ENCODE results near the gene NEGR1. TPM values are rescaled to one million over a fixed set of nuclear protein-coding genes. Genes with fewer than 3 reads are reported as not detected.

Gene NEGR1
- polyA plus RNA-seq, 4 donors, result 0.27 to 5.4 (median 1.7) TPM; not detected in 1

DNA sequence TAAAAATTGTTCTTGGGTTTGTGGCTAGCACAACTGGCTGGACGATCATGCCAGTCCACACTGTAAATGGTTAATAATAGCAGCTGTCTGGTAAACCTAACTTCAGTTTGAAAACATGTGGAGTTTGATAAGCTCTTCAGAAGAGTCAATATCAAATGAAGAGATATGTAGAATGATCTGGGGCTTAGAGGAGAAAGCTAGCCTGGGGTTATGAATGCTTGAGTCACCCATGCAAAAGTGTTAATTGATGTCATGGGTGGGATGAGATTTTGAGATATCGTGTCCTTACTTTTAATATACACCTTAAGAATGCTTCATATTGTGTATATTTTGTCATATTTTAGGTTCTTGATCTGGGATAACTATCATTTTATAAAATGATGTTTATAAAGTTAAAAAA is 646.8 kb downstream of the NEGR1 start:
- no peak for DNase-seq
- no peaks in the 10 kb centered on the region for H3K36me3 ChIP-seq (ENCODE audit: control insufficient read depth in 3 of 3, insufficient read depth in 2 of 3, low read depth in 1 of 3, low read length in 3 of 3)
- no peak overlapping the region for H3K27ac ChIP-seq (ENCODE audit: low read depth in 1 of 3, low read length in 2 of 3)
- H3K9me3 ChIP-seq (ENCODE audit: control insufficient read depth in 2 of 2, insufficient read depth in 1 of 2, low read depth in 1 of 2, low read length in 1 of 2), result no peaks in the 10 kb centered on the region
- H3K4me1 ChIP-seq (ENCODE audit: control insufficient read depth in 3 of 3, insufficient read depth in 2 of 3, low read depth in 1 of 3, low read length in 2 of 3), result no peaks in the 10 kb centered on the region
- 84 to 89% (median 85%) methylated on average over 2 of the region's 2 CpGs for WGBS, 3 donors
- no peaks in the 10 kb centered on the region for H3K27me3 ChIP-seq (ENCODE audit: control insufficient read depth in 3 of 3, insufficient read depth in 3 of 3, low read length in 3 of 3)
- no peak for FAIRE-seq
- H3K4me3 ChIP-seq (ENCODE audit: low read depth in 1 of 3, low read length in 3 of 3), result no peak overlapping the region

DNA sequence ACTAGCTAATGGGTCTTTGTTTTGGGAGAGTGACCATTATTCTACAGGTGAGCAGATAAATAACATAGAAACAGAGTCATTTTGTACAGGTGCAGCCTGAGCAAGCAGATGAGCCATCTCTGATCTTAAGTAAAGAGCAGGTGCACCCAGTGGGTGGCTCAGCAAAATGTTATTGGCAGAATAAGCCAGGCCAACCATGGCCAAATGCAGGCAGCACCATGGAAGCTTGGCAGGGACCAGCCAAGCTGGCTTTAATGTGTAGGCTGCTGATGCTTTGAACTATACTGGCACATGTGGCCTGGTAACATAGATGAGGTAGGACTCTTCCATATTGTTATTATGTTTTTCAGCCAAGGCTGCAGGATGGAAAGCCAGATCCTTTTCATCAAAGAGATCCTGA is 648.2 kb downstream of the NEGR1 start:
- Histone ChIP-seq H3K4me1 (ENCODE audit: control insufficient read depth in 3 of 3, insufficient read depth in 2 of 3, low read depth in 1 of 3, low read length in 2 of 3) (no peaks in the 10 kb centered on the region), H3K4me3 (ENCODE audit: low read depth in 1 of 3, low read length in 3 of 3) (no peak overlapping the region), H3K9me3 (ENCODE audit: control insufficient read depth in 2 of 2, insufficient read depth in 1 of 2, low read depth in 1 of 2, low read length in 1 of 2) (no peaks in the 10 kb centered on the region), H3K36me3 (ENCODE audit: control insufficient read depth in 3 of 3, insufficient read depth in 2 of 3, low read depth in 1 of 3, low read length in 3 of 3) (no peaks in the 10 kb centered on the region), H3K27ac (ENCODE audit: low read depth in 1 of 3, low read length in 2 of 3) (no peak overlapping the region), H3K27me3 (ENCODE audit: control insufficient read depth in 3 of 3, insufficient read depth in 3 of 3, low read length in 3 of 3) (no peaks in the 10 kb centered on the region)
- DNase-seq (no peak), FAIRE-seq (no peak)

DNA sequence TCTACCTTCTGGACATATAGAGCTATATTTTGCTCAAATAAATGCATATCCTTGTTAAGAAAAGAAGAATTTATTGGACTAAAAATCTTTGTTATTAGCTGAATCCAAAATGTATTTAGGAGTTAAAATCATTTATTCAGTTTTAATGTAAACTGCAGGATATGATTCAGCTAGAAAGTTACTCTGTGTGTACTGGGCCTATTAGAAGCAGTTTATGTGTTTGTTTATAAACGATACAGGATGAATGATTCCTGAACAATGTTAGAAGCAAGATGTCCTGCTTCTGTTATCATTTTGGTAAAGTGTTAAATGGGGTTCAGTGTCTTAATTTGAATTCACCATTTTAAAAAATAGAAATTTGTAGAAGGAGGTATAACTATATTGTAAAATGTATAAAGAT is 652.3 kb downstream of the NEGR1 start:
- DNase-seq (no peak), FAIRE-seq (no peak)
- Histone ChIP-seq H3K27ac (ENCODE audit: low read depth in 1 of 3, low read length in 2 of 3) (no peak overlapping the region), H3K4me1 (ENCODE audit: control insufficient read depth in 3 of 3, insufficient read depth in 2 of 3, low read depth in 1 of 3, low read length in 2 of 3) (no peaks in the 10 kb centered on the region), H3K4me3 (ENCODE audit: low read depth in 1 of 3, low read length in 3 of 3) (no peak overlapping the region), H3K27me3 (ENCODE audit: control insufficient read depth in 3 of 3, insufficient read depth in 3 of 3, low read length in 3 of 3) (no peaks in the 10 kb centered on the region), H3K9me3 (ENCODE audit: control insufficient read depth in 2 of 2, insufficient read depth in 1 of 2, low read depth in 1 of 2, low read length in 1 of 2) (no peaks in the 10 kb centered on the region), H3K36me3 (ENCODE audit: control insufficient read depth in 3 of 3, insufficient read depth in 2 of 3, low read depth in 1 of 3, low read length in 3 of 3) (no peaks in the 10 kb centered on the region)
- 67 to 88% (median 82%) methylated on average over 1 of the region's 1 CpG for WGBS, 3 donors

DNA sequence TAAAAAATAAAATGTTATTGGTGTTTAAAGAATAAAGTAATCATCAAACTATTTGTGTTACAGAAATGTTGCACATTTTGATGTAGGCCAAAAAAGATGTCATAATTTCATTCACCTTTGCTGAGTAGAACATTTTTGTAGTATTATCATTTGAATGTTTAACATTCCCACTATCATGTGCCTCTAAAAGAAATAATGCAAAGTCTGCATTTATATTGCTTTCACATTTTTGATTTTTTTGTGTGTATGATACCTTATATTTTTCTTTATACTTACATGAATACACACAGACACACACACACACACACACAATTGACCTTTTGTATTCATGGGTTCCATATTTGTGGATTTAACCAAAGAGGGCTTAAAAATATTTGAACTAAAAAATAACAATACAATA is 657.3 kb downstream of the NEGR1 start:
- Histone ChIP-seq H3K4me1 (ENCODE audit: control insufficient read depth in 3 of 3, insufficient read depth in 2 of 3, low read depth in 1 of 3, low read length in 2 of 3) (no peaks in the 10 kb centered on the region), H3K27me3 (ENCODE audit: control insufficient read depth in 3 of 3, insufficient read depth in 3 of 3, low read length in 3 of 3) (no peaks in the 10 kb centered on the region), H3K4me3 (ENCODE audit: low read depth in 1 of 3, low read length in 3 of 3) (no peak overlapping the region), H3K36me3 (ENCODE audit: control insufficient read depth in 3 of 3, insufficient read depth in 2 of 3, low read depth in 1 of 3, low read length in 3 of 3) (no peaks in the 10 kb centered on the region), H3K27ac (ENCODE audit: low read depth in 1 of 3, low read length in 2 of 3) (no peak overlapping the region), H3K9me3 (ENCODE audit: control insufficient read depth in 2 of 2, insufficient read depth in 1 of 2, low read depth in 1 of 2, low read length in 1 of 2) (no peaks in the 10 kb centered on the region)
- FAIRE-seq (no peak), DNase-seq (no peak)

DNA sequence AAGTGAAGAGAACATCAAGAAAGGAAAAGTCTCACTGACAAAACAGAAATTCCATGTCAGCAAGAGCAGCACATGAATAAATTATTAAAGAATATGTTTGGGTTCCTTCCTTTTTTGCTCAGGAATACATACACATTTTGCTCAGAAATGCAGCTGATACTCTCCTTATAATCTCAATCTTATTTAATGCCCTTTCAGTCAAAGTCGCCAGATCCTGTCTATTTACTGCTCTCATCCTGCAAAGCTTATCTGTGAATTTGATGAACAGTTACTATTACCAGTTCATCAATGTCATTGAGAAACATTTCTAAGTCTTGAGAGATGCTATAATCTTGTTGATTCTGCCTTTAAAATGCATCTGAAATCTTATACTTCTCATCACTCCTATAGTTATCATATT is 658.5 kb downstream of the NEGR1 start:
- no peak overlapping the region for H3K4me3 ChIP-seq (ENCODE audit: low read depth in 1 of 3, low read length in 3 of 3)
- H3K4me1 ChIP-seq (ENCODE audit: control insufficient read depth in 3 of 3, insufficient read depth in 2 of 3, low read depth in 1 of 3, low read length in 2 of 3), result no peaks in the 10 kb centered on the region
- DNase-seq (no peak), FAIRE-seq (no peak)
- H3K27ac ChIP-seq (ENCODE audit: low read depth in 1 of 3, low read length in 2 of 3), result no peak overlapping the region
- H3K36me3 ChIP-seq (ENCODE audit: control insufficient read depth in 3 of 3, insufficient read depth in 2 of 3, low read depth in 1 of 3, low read length in 3 of 3), result no peaks in the 10 kb centered on the region
- no peaks in the 10 kb centered on the region for H3K9me3 ChIP-seq (ENCODE audit: control insufficient read depth in 2 of 2, insufficient read depth in 1 of 2, low read depth in 1 of 2, low read length in 1 of 2)
- WGBS, 3 donors, result 72 to 90% (median 84%) methylated on average over 1 of the region's 1 CpG
- no peaks in the 10 kb centered on the region for H3K27me3 ChIP-seq (ENCODE audit: control insufficient read depth in 3 of 3, insufficient read depth in 3 of 3, low read length in 3 of 3)

DNA sequence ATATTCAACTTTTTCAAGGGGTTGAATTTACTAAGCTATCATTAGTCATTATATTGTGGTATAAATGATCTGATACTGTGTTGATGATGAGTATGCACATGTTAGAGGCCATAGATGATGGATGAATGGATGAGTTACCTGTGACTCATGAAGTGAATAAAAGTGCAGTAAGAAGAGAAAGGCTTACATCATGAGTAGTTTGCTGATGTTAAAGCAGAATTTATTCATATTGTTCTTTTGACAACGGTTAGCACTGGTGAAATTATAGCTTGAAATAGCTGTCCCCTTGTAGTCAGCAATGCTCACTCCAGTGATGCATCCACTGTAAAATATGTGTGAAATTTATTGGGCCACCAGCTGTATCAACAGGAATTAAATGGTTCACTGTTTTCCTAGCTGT is 660.6 kb downstream of the NEGR1 start:
- Histone ChIP-seq H3K27me3 (ENCODE audit: control insufficient read depth in 3 of 3, insufficient read depth in 3 of 3, low read length in 3 of 3) (no peaks in the 10 kb centered on the region), H3K4me1 (ENCODE audit: control insufficient read depth in 3 of 3, insufficient read depth in 2 of 3, low read depth in 1 of 3, low read length in 2 of 3) (no peaks in the 10 kb centered on the region), H3K9me3 (ENCODE audit: control insufficient read depth in 2 of 2, insufficient read depth in 1 of 2, low read depth in 1 of 2, low read length in 1 of 2) (no peaks in the 10 kb centered on the region), H3K27ac (ENCODE audit: low read depth in 1 of 3, low read length in 2 of 3) (no peak overlapping the region), H3K4me3 (ENCODE audit: low read depth in 1 of 3, low read length in 3 of 3) (no peak overlapping the region), H3K36me3 (ENCODE audit: control insufficient read depth in 3 of 3, insufficient read depth in 2 of 3, low read depth in 1 of 3, low read length in 3 of 3) (no peaks in the 10 kb centered on the region)
- WGBS, 3 donors, result 63 to 77% (median 73%) methylated on average over 1 of the region's 1 CpG
- FAIRE-seq (no peak), DNase-seq (no peak)

DNA sequence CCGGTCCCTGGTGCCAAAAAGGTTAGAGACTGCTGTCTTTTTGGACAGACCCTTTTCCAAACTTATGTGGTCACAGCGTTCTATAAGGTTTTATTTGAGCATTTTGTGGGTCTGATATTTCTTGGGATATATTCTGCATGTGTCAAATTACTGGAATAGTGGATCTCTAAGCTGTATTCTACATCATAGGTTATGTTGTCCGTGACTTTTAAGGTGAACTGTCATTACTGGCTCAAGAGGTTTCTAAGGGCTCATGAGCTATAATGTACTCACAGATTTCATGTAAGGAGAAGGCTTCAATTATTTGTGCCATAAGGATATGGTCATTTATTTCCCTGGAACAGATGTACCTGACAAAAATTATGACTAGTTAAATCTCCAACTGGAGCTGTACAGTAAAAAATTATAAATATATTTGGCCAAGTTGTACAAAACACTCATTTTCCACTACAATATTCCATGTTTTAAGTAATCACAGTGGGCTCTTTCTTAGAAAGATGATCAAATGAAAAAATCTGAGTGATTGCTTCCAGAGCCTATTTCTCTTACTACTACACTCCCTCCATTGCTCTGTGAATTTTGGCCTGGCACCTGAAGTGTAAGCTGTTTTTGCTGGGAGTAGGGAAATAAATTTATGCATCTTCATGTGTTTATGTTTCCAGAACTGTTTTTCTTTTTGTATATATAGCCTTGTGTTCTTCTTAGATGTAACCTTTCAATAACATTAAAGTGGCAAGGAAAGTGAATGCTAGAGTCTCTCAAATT is 663.4 kb downstream of the NEGR1 start:
- Histone ChIP-seq H3K4me1 (ENCODE audit: control insufficient read depth in 3 of 3, insufficient read depth in 2 of 3, low read depth in 1 of 3, low read length in 2 of 3) (no peaks in the 10 kb centered on the region), H3K27ac (ENCODE audit: low read depth in 1 of 3, low read length in 2 of 3) (no peak overlapping the region), H3K9me3 (ENCODE audit: control insufficient read depth in 2 of 2, insufficient read depth in 1 of 2, low read depth in 1 of 2, low read length in 1 of 2) (no peaks in the 10 kb centered on the region), H3K4me3 (ENCODE audit: low read depth in 1 of 3, low read length in 3 of 3) (no peak overlapping the region), H3K27me3 (ENCODE audit: control insufficient read depth in 3 of 3, insufficient read depth in 3 of 3, low read length in 3 of 3) (no peaks in the 10 kb centered on the region), H3K36me3 (ENCODE audit: control insufficient read depth in 3 of 3, insufficient read depth in 2 of 3, low read depth in 1 of 3, low read length in 3 of 3) (no peaks in the 10 kb centered on the region)
- DNase-seq, result no peak
- FAIRE-seq, result no peak
- 75 to 78% (median 76%) methylated on average over 3 of the region's 3 CpGs for WGBS, 3 donors

DNA sequence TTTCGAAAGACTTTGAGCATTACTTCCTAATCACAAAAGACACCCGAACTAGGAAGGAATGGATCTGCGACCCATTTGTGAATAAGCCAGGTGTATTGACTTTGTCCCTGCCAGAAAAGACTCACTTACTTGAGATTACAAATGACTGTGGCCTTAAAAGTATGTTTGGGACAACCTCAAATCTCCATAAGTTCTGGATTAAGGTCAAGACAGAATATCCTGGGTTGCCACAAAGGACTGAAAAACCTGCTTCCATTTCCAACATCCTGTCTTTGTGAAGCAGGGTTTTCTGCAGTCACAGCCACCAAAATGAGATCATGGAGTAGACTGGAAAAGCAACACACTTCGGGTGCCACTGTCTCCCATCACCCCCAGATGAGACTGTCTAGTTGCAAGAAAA is 664.1 kb downstream of the NEGR1 start:
- Histone ChIP-seq H3K36me3 (ENCODE audit: control insufficient read depth in 3 of 3, insufficient read depth in 2 of 3, low read depth in 1 of 3, low read length in 3 of 3) (no peaks in the 10 kb centered on the region), H3K27me3 (ENCODE audit: control insufficient read depth in 3 of 3, insufficient read depth in 3 of 3, low read length in 3 of 3) (no peaks in the 10 kb centered on the region), H3K27ac (ENCODE audit: low read depth in 1 of 3, low read length in 2 of 3) (no peak overlapping the region), H3K4me3 (ENCODE audit: low read depth in 1 of 3, low read length in 3 of 3) (no peak overlapping the region), H3K9me3 (ENCODE audit: control insufficient read depth in 2 of 2, insufficient read depth in 1 of 2, low read depth in 1 of 2, low read length in 1 of 2) (no peaks in the 10 kb centered on the region), H3K4me1 (ENCODE audit: control insufficient read depth in 3 of 3, insufficient read depth in 2 of 3, low read depth in 1 of 3, low read length in 2 of 3) (no peaks in the 10 kb centered on the region)
- WGBS, 3 donors, result 69 to 78% (median 70%) methylated on average over 4 of the region's 4 CpGs
- DNase-seq (no peak), FAIRE-seq (no peak)

DNA sequence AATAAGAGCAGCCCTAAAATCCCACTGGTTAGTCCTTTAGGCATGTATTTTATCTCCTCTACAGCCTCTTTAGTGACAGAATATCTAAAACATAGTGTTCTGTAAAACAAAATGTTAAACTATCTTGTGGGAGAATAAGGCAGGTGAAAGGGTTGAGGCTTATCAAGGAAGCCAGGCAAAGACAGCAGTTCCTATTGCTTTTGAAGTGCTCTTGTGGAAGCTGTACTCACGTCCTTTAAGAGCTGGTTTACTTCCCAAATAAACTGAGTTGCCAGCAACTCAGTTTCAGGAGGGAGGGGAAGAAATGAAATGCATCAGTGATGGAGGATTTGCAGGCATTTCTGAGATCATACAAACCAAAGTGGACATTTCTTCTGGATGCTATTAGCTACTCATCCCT is 671.9 kb downstream of the NEGR1 start:
- FAIRE-seq, result no peak
- Histone ChIP-seq H3K4me3 (ENCODE audit: low read depth in 1 of 3, low read length in 3 of 3) (no peak overlapping the region), H3K27ac (ENCODE audit: low read depth in 1 of 3, low read length in 2 of 3) (no peak overlapping the region), H3K27me3 (ENCODE audit: control insufficient read depth in 3 of 3, insufficient read depth in 3 of 3, low read length in 3 of 3) (no peaks in the 10 kb centered on the region), H3K36me3 (ENCODE audit: control insufficient read depth in 3 of 3, insufficient read depth in 2 of 3, low read depth in 1 of 3, low read length in 3 of 3) (no peaks in the 10 kb centered on the region), H3K4me1 (ENCODE audit: control insufficient read depth in 3 of 3, insufficient read depth in 2 of 3, low read depth in 1 of 3, low read length in 2 of 3) (no peaks in the 10 kb centered on the region), H3K9me3 (ENCODE audit: control insufficient read depth in 2 of 2, insufficient read depth in 1 of 2, low read depth in 1 of 2, low read length in 1 of 2) (no peaks in the 10 kb centered on the region)
- 30 to 40% (median 38%) methylated on average over 1 of the region's 1 CpG for WGBS, 3 donors
- DNase-seq, result no peak

Measured in small intestine (tissue), 7 donors.